Gastroesophageal sphincter (tissue), 4 donors: Measurements from ENCODE around the gene ZNF644. TPM values are rescaled to one million over a fixed set of nuclear protein-coding genes. Genes with fewer than 3 reads are reported as not detected.
"Not testable (repeated sequence)": the region's sequence is repeated elsewhere in the genome, so short reads cannot be mapped to it uniquely, and the experiment has no call there.

Experiments used
- ATAC-seq: fragments of 150-250 bp; one replicate; pipeline ENCODE4 v1.9.1; 2016; ENCODE audit warnings: mild to moderate bottlenecking, moderate library complexity
- H3K27ac ChIP-seq, 4 donors: fragments of 200-600 bp; sonication (generic) in 3 of 4; 1 replicate in 3 of 4; 2 replicates in 1 of 4; pipeline ENCODE4 v1.5.1; 2016 to 2019
- H3K27me3 ChIP-seq: fragments of 200-600 bp; sonication (generic); one replicate; pipeline ENCODE4 v1.5.1; 2019
- H3K36me3 ChIP-seq, 2 donors: fragments of 200-600 bp; sonication (generic); one replicate each; pipeline ENCODE4 v1.5.1; 2019; ENCODE audit warnings: control low read depth in 1 of 2
- H3K4me1 ChIP-seq, 3 donors: fragments of 200-600 bp; sonication (generic); 1 replicate in 2 of 3; 2 replicates in 1 of 3; pipeline ENCODE4 v1.5.1; 2016 to 2019; ENCODE audit warnings: control low read depth in 2 of 3
- H3K4me3 ChIP-seq, 2 donors: fragments of 200-600 bp; sonication (generic); one replicate each; pipeline ENCODE4 v1.5.1; 2019; ENCODE audit warnings: mild to moderate bottlenecking in 1 of 2, moderate library complexity in 1 of 2
- H3K9me3 ChIP-seq, 3 donors: fragments of 200-600 bp; sonication (generic); one replicate each; pipeline ENCODE4 v1.5.1; 2017 to 2019; ENCODE audit warnings: control low read depth in 2 of 3
- CTCF ChIP-seq, 4 experiments: fragments of 200-600 bp in 2 of 4; fragments of 450-650 bp in 2 of 4; sonication (generic) in 1 of 4; IDR thresholded peaks; one replicate each; pipeline ENCODE4 v1.5.1; 2017 to 2019; ENCODE audit warnings: antibody characterized with exemption in 4 of 4, mild to moderate bottlenecking in 2 of 4, moderate library complexity in 2 of 4
- EP300 ChIP-seq: sonication (generic); formaldehyde crosslinking; IDR thresholded peaks from one replicate; pipeline ENCODE4 v1.6.1; 2017; ENCODE audit warnings: antibody characterized with exemption, mild to moderate bottlenecking
- POLR2A ChIP-seq, 2 donors: fragments of 450-650 bp; IDR thresholded peaks; one replicate each; pipeline ENCODE4 v1.6.1; 2017; ENCODE audit warnings: antibody characterized with exemption in 2 of 2, mild to moderate bottlenecking in 2 of 2, moderate library complexity in 1 of 2
- POLR2AphosphoS5 ChIP-seq: sonication (generic); formaldehyde crosslinking; IDR thresholded peaks from one replicate; pipeline ENCODE4 v1.6.1; 2017; ENCODE audit warnings: antibody characterized with exemption
- WGBS, 2 donors: methylation state at CpG; one replicate each; pipeline ENCODE4 v1.1.5; 2018; ENCODE audit warnings: low coverage in 1 of 2; 5-methylcytosine and 5-hydroxymethylcytosine counted together
- total RNA-seq, 4 donors: library from RNA; depleted of rRNA; stranded (reverse); fragments of >200 nt; gene quantifications; one replicate each; pipeline ENCODE4 v1.1.0, GENCODE V29; 2016

The ZNF644 gene
- total RNA-seq, 4 donors from 2014 or later = 40.2 to 83.3 (median 53.8) TPM

GRCh38 chr1:90899263-90899662, 122.6 kb downstream of the ZNF644 start:
- WGBS, 2 donors = 95 to 97% methylated on average over 3 of the region's 3 CpGs
- no peak overlapping the region for H3K4me3 ChIP-seq
- TF ChIP-seq POLR2AphosphoS5 = no peak
- no peak for TF ChIP-seq POLR2A (IDR thresholded peaks at IDR 0.05)
- no peak for TF ChIP-seq EP300
- TF ChIP-seq CTCF (IDR thresholded peaks at IDR 0.05) = no peak
- peaks cover 0 to 17% (median 3%) of the 10 kb centered on the region in 3 donors for H3K4me1 ChIP-seq
- no peaks in the 10 kb centered on the region for H3K9me3 ChIP-seq
- no peak overlapping the region for H3K27ac ChIP-seq
- H3K36me3 ChIP-seq = peaks cover 0 to 16% of the 10 kb centered on the region in 2 donors
- no peaks in the 10 kb centered on the region for H3K27me3 ChIP-seq
- ATAC-seq = no peak

DNA sequence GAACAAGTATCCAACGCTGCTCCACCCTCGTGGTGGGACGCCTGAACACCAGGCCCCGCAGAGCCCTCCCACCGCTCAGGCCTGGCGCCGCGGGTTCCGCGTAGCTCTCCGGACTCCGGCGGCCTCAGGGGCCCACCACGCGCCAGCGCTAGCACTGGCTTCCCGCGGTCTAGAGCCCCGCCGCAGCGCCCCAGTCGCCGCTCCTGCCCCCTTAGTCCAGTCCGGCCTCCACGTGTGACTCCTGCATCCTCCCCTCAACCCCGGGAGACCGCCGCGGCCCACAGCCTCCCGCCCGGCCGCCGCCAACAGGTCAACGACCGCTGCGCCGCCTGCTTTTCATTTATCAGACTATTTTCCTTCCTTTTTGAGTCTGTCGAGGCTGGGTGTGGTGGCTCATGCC, 128.2 kb downstream of the ZNF644 start:
- not testable (repeated sequence) for H3K27me3 ChIP-seq, H3K4me1 ChIP-seq, H3K4me3 ChIP-seq, H3K36me3 ChIP-seq, H3K27ac ChIP-seq, H3K9me3 ChIP-seq, ATAC-seq
- 87 to 97% methylated on average over 5 to 33 of the region's 38 CpGs for WGBS, 2 donors

DNA sequence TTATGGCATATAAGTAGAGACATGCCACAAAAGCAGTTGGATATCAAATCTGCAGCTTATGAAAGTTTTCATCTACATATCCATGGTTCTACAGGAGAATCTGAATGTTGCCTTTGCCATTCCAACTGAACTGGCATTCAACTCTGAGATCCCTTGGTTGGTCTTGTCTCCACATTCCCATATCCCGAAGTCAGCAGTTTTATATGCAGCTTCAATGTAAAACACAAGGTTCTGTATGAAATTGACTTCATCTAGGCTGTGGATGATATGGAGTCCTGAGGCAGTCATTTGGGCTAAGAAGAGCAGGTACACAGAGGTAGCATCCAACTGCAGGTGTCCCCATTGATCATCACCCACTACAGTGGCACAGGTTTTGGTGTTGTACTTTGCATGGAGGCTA, 129.0 kb downstream of the ZNF644 start:
- not testable (repeated sequence) for H3K27me3 ChIP-seq, H3K27ac ChIP-seq, H3K4me3 ChIP-seq, H3K9me3 ChIP-seq, ATAC-seq, H3K4me1 ChIP-seq, H3K36me3 ChIP-seq
- 88 to 100% methylated on average over 1 of the region's 1 CpG for WGBS, 2 donors

- not testable (repeated sequence) for H3K27ac ChIP-seq, H3K4me3 ChIP-seq, H3K4me1 ChIP-seq, H3K27me3 ChIP-seq, H3K36me3 ChIP-seq, ATAC-seq, H3K9me3 ChIP-seq
- WGBS, 2 donors = 100% methylated on average over 1 of the region's 20 CpGs
These were observed 129.6 kb downstream of the ZNF644 start for GRCh38 chr1:90892196-90892595.

DNA sequence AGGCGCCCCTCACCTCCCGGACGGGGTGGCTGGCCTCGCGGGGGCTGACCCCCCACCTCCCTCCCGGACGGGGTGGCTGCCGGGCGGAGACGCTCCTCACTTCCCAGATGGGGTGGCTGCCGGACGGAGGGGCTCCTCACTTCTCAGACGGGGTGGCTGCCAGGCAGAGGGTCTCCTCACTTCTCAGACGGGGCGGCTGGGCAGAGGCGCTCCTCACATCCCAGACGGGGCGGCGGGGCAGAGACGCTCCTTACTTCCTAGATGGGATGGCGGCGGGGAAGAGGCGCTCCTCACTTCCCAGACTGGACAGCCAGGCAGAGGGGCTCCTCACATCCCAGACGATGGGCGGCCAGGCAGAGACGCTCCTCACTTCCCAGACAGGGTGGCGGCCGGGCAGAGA, 130.1 kb downstream of the ZNF644 start:
- not testable (repeated sequence) for H3K36me3 ChIP-seq, H3K4me1 ChIP-seq, H3K4me3 ChIP-seq, ATAC-seq, H3K27me3 ChIP-seq, H3K27ac ChIP-seq, H3K9me3 ChIP-seq
- no CpG with 5 or more reads among the region's 28 CpGs for WGBS, 2 donors

DNA sequence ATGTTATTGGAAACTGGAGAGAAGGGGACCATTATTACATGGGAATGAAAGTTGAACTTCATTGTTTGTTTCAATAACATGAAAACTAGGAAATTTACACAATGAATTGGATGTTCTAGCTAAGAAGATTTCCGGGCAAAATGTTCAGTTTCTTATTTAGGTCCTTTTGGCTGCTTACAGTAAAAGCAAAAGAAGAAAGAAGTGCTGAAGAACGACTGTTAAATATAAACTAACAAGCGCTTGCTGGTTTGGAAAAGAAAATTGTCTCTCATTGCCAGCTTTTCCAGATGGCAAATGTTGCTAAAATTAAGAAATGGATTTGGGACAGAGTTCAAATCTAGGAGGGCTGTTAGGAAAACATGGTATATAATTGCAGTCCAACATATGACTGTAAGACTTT, 139.6 kb downstream of the ZNF644 start:
- Histone ChIP-seq H3K36me3 (no peaks in the 10 kb centered on the region), H3K9me3 (peaks cover 0 to 38% (median 0%) of the 10 kb centered on the region in 3 donors), H3K27ac (no peak overlapping the region), H3K4me1 (no peaks in the 10 kb centered on the region), H3K4me3 (no peak overlapping the region), H3K27me3 (no peaks in the 10 kb centered on the region)
- WGBS, 2 donors = 49 to 59% methylated on average over 3 of the region's 3 CpGs
- TF ChIP-seq POLR2AphosphoS5 (no peak), CTCF (IDR thresholded peaks at IDR 0.05) (no peak), EP300 (no peak), POLR2A (IDR thresholded peaks at IDR 0.05) (no peak)
- no peak for ATAC-seq

- no peaks in the 10 kb centered on the region for H3K36me3 ChIP-seq
- H3K27ac ChIP-seq = no peak overlapping the region
- ATAC-seq = no peak
- TF ChIP-seq EP300 (no peak), POLR2A (IDR thresholded peaks at IDR 0.05) (no peak), CTCF (IDR thresholded peaks at IDR 0.05) (no peak), POLR2AphosphoS5 (no peak)
- no peaks in the 10 kb centered on the region for H3K27me3 ChIP-seq
- no peak overlapping the region for H3K4me3 ChIP-seq
- no peaks in the 10 kb centered on the region for H3K4me1 ChIP-seq
- H3K9me3 ChIP-seq = peaks cover 0 to 38% (median 0%) of the 10 kb centered on the region in 3 donors
These were observed 140.8 kb downstream of the ZNF644 start for GRCh38 chr1:90881034-90881433.
